GM19372 (cell line): ENCODE results near the gene RDH13.
"Not testable (repeated sequence)": the region's sequence is repeated elsewhere in the genome, so short reads cannot be mapped to it uniquely, and the experiment has no call there.

Experiments
- ATAC-seq: cut with Tn5 transposase; IDR thresholded peaks from one replicate; pipeline ENCODE4 v1.9.1; 2021; ENCODE audit warnings: mild to moderate bottlenecking, low read depth, moderate library complexity; ENCODE audit not compliant: unreplicated experiment

Gene RDH13

GRCh38 chr19:55020351-55020750, 42.6 kb downstream of the RDH13 start:
- ATAC-seq: not testable (repeated sequence)

- no peak for ATAC-seq
These were observed 44.3 kb downstream of the RDH13 start for GRCh38 chr19:55018633-55019032.

GRCh38 chr19:55018216-55018615, 44.7 kb downstream of the RDH13 start:
- ATAC-seq: no peak

- no peak for ATAC-seq
These were observed 46.9 kb downstream of the RDH13 start for GRCh38 chr19:55016017-55016416.

GRCh38 chr19:55015126-55015525, 47.8 kb downstream of the RDH13 start:
- no peak for ATAC-seq

GRCh38 chr19:55014714-55015113, 48.2 kb downstream of the RDH13 start:
- ATAC-seq: no peak

- no peak for ATAC-seq
These were observed 49.4 kb downstream of the RDH13 start for GRCh38 chr19:55013596-55013995.

- ATAC-seq: no peak
These were observed 50.6 kb downstream of the RDH13 start for GRCh38 chr19:55012306-55012705.

GRCh38 chr19:55010561-55010960, 52.4 kb downstream of the RDH13 start:
- not testable (repeated sequence) for ATAC-seq

GRCh38 chr19:55008781-55009180, 54.2 kb downstream of the RDH13 start:
- not testable (repeated sequence) for ATAC-seq

- ATAC-seq: not testable (repeated sequence)
These were observed 54.8 kb downstream of the RDH13 start for GRCh38 chr19:55008189-55008588.

GRCh38 chr19:55007537-55007936, 55.4 kb downstream of the RDH13 start:
- ATAC-seq: not testable (repeated sequence)

- ATAC-seq: not testable (repeated sequence)
These were observed 56.2 kb downstream of the RDH13 start for GRCh38 chr19:55006795-55007194.

- ATAC-seq: no peak
These were observed 57.1 kb downstream of the RDH13 start for GRCh38 chr19:55005684-55006488.

- no peak for ATAC-seq
These were observed 62.2 kb downstream of the RDH13 start for GRCh38 chr19:55000761-55001160.

- not testable (repeated sequence) for ATAC-seq
These were observed 64.2 kb downstream of the RDH13 start for GRCh38 chr19:54998751-54999239.

GRCh38 chr19:54995561-54995960, 67.4 kb downstream of the RDH13 start:
- no peak for ATAC-seq
